8988T (cell line): ENCODE measurements around the gene MAK.
"Not testable (repeated sequence)": the region's sequence is repeated elsewhere in the genome, so short reads cannot be mapped to it uniquely, and the experiment has no call there.

Experiments used
- DNase-seq: peaks from one replicate; pipeline ENCODE4 v3.0.0; 2011

The MAK gene

DNA sequence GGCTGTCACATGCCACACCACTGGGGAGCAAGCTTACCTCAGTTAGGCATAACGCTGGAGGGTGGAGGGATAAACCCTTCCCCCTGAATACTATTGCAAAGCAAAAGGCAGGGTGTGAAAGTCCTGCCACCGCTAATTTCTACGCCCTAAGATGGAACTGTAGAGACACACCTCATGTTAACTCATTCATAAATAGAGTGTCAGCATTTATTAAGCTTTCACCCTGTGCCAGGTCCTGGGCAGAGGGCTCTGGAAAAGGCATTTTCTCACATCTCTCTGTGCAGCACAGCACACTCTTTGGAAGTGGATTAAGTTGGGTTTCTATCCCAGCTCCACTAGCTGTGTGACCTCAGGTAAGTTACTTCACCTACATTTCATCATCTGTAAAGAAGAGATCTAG lies 68.9 kb downstream of the MAK start:
- no peak for DNase-seq

DNA sequence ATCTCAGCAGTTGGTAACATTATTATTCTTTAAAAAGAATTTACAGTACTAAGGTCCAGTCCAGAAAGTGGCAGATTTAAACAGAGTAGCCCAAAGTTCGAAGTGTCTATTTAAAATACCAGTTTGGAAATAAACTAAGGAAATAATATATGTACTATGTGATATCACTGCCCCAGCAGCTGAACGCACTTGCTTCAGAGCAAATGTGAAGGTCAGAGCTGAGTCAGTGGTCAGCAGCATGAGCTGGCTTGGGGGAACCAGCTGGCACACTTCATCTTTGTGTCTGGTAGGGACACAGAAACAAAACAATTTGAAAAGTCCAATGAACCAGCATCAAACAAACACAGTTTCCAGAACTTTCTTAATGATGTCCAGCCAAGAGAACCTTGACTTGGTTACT lies 75.3 kb downstream of the MAK start:
- no peak for DNase-seq

DNA sequence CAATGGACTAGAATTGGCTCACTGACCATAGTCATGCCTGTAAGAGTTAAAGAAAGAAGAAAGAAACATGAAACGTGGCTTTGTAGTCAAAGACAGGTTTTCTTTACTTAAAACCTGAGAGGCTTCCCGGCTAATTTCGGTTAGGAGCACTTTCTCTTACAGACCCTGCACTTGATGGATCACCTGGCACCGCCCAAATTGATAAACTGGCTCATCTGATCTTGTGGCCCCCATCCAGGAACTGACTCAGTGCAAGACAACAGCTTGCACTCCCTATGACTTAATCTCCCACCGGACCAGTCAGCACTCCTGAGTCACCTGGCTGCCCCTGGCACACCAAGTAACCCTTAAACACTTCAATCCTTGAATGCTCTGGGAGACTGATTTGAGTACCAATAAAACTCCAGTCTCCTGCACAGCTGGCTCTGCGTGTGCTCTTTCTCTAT lies 78.4 kb downstream of the MAK start:
- no peak for DNase-seq

- no peak for DNase-seq
Measured at GRCh38 chr6:10759312-10759839, 79.0 kb downstream of the MAK start.

GRCh38 chr6:10756085-10756484 lies 82.3 kb downstream of the MAK start:
- no peak for DNase-seq

GRCh38 chr6:10751757-10752156 lies 86.6 kb downstream of the MAK start:
- not testable (repeated sequence) for DNase-seq

DNA sequence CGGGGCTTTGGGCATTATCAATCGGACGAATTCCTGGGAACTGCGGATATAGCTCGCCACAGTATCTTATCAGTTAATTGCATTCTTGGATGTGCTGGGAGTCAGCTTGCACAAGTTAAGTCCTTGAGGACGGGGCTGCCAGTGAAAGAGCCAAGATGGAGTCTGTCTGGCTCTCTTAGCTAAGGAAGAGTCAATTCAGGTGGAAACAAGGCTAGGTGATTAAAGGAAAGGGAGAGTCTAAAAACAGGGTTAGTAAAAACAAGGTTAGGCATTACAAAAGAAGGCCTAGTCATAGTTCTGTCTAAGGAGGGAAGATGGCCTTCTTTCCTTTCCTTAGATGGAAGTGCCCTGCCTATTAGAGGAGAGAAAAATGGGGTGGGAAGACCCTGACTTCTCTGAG lies 87.8 kb downstream of the MAK start:
- DNase-seq = not testable (repeated sequence)

GRCh38 chr6:10749734-10750133 lies 88.6 kb downstream of the MAK start:
- no peak for DNase-seq

GRCh38 chr6:10747251-10747972 lies 90.9 kb downstream of the MAK start, which contains the start of gene TMEM14B:
Gene TMEM14B, plus strand, starts transcription at chr6:10747805. Its CDS starts 1,441 bp downstream, at chr6:10749246.
- DNase-seq = peak; percentile 85

DNA sequence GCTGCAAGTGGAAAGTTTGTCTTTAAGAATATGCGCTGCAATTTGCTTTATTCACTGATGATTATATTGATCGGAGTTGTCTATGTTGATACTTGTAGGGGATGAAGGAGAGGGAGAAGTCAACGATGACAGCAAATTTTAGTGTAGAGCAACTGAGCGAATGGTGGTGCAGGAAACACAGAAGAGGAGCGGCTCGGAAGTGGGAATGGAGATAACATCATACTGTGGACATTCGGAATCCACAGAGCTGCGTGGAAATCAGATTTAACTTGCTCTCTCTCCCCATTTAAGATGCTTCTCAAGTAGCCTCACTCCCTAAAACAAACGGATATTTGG lies 91.5 kb downstream of the MAK start:
- DNase-seq = no peak

DNA sequence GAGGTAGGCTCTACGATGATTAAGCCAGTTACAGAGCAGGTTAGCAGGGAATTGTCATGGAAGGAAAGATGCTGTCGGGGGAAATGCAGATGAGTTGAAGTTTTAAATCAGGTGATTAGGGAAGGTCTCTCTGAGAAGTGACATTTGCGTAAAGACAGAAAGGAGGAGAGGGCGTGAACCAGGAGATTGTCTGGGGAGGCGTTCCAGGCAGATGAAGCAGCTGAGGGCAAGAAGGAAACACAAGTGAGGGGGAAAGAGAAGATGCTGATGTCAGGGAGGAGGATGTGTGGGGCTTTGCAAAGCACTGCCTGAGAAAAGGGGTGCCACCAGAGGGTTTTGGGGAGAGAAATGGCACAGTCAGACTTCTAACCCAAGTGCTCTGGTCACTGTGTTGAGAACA lies 93.2 kb downstream of the MAK start:
- no peak for DNase-seq

GRCh38 chr6:10743515-10743914 lies 94.8 kb downstream of the MAK start:
- DNase-seq = no peak

- no peak for DNase-seq
Measured at GRCh38 chr6:10742251-10742650, 96.1 kb downstream of the MAK start.

GRCh38 chr6:10741643-10742042 lies 96.7 kb downstream of the MAK start:
- DNase-seq = not testable (repeated sequence)

DNA sequence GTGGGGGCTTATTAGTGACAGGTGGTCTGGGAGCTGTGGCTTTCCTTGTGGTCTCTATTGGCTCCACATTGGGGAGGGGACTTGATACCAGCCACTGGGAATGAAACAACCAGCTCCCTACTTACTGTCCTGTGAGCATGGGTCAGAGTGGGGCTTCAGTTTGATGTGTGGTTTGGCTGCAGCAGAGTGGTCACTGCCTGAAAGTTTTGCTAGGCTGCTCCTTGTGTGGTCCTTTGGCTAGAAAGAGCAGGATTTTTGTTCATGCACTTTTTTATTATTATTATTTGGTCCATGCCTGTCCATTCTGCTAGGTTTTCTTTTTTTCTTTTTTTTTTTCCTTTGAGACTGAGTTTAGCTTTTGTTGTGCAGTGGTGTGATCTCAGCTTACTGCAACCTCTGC lies 98.3 kb downstream of the MAK start:
- DNase-seq = no peak

DNA sequence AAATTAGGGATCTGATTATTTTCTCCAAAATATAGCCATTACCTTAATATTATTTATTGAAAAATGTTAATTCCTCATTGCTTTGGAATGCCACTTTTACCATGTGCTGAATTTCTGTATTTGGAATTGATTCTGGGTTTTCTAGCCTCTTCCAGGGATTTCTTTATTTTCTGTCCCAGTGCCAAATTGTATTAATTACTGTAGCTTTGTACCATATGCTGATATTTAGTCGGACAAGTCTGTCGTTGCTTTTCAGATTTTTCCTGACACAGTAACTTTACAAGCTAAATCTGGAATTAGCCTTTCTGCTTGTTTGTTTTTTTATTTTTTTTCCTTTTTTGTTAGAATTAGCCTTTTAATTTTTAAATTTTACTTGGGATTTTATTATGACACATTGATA lies 101.6 kb downstream of the MAK start:
- DNase-seq = no peak

GRCh38 chr6:10733863-10734262 lies 104.5 kb downstream of the MAK start:
- DNase-seq = no peak

DNA sequence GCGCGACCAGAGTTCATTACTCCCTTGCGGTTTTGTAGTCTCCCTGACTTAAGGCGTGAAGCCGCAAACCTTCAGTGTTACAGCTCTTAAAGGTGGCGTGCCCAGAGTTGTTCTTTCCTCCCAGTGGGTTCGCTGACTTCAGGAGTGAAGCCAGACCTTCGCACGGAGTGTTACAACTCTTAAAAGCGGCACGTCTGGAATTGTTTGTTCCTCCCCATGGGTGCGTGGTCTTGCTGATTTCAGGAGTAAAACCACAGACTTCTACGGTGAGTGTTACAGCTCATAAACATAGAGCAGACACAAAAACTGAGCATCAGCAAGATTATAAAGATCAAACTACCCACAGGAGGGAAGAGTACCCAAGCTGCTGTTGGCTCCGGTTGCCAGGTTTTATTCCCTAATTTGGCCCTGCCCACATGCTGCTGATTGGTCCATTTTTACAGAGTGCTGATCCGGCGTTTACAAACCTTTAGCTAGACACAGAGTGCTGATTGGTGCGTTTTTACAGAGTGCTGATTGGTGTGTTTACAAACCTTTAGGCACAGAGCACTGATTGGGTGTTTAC lies 105.1 kb downstream of the MAK start:
- DNase-seq = no peak

- DNase-seq = no peak
Measured at GRCh38 chr6:10730254-10730653, 108.1 kb downstream of the MAK start.

DNA sequence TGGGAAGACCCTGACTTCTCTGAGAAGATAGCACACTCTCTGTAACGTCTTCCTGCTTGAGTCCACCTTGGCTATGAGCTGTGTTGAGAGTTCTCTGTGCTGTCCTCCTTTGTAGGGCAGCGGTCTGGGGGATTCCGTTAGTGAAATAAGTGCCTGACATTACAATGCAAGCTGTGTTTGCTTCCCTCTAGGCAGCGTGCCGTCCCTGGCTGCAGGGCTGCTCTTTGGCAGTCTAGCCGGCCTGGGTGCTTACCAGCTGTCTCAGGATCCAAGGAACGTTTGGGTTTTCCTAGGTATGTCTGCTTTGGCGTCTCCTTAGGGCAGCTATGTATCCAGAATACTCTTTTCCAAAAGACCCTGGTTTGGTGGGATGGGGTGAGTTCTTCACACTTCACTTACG lies 112.6 kb downstream of the MAK start:
- no peak for DNase-seq

DNA sequence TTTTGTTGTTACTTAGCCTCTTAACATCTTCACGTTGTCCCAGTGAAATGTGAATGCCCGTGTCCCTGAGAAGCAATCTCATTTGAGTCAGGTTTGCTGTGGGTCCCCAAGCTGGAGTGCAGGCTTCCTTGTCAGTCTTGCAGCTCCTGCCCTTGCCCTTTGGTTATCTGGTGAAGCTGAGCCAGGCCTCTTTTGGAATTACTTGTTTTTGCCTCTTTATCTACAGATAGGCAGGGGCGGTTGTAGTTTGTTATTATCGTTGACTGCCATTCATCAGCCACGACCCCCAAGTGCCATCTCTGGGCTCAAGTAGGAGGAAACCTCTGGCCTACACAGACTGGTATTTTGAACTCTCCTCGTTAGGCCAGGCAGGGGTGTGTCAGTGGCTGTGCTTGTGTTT lies 113.3 kb downstream of the MAK start:
- DNase-seq = no peak

DNA sequence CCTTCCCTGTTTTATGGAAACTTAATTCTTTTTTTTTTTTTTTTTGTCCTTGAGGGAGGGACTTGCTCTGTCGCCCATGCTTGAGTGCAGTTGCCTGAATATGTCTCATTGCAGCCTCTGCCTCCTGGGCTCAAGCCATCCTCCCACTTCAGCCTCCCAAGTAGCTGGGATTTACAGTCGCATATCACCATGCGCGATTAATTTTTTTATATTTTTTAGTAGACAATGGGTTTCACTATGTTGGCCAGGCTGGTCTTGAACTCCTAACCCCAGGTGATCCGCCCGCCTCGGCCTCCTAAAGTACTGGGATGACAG lies 114.8 kb downstream of the MAK start:
- DNase-seq = no peak

- peak; percentile 93 for DNase-seq
Measured at GRCh38 chr6:10722820-10723566, 115.3 kb downstream of the MAK start, which contains the start of gene TMEM14C. Gene TMEM14C, plus strand, starts transcription at chr6:10723070. Its CDS starts 1,544 bp downstream, at chr6:10724614.

DNA sequence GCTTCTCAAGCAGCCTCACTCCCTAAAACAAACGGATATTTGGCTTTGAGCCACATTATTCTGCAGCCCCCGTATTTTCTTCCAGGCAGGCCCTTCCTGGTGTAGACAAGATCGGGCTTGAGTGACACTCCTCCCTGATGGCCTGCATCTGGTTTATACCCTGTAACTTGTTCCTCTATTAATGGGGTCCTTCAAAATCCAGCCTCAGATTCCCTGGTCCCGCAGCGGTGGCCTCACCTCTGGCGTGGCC lies 115.8 kb downstream of the MAK start:
- no peak for DNase-seq
